Colonic mucosa (tissue), 4 donors: ENCODE measurements around the gene MOB3A. TPM values are rescaled to one million over a fixed set of nuclear protein-coding genes. Genes with fewer than 3 reads are reported as not detected.

Experiments used
- DNase-seq: peaks from one replicate; pipeline ENCODE4 v3.0.0-alpha.2; 2020
- H3K27ac ChIP-seq: fragments of 200-600 bp; one replicate; pipeline ENCODE4 v1.8.0; 2021
- H3K27me3 ChIP-seq: fragments of 200-600 bp; one replicate; pipeline ENCODE4 v1.8.0; 2021
- H3K36me3 ChIP-seq: fragments of 200-600 bp; one replicate; pipeline ENCODE4 v1.8.0; 2021
- H3K4me1 ChIP-seq: fragments of 200-600 bp; one replicate; pipeline ENCODE4 v1.8.0; 2021; ENCODE audit warnings: mild to moderate bottlenecking
- H3K4me3 ChIP-seq: fragments of 200-600 bp; one replicate; pipeline ENCODE4 v1.8.0; 2021
- H3K9ac ChIP-seq, 2 donors: one replicate each; pipeline ENCODE4 v1.7.0; 2013; ENCODE audit warnings: control low read depth in 2 of 2, low read depth in 2 of 2, low read length in 2 of 2
- H3K9me3 ChIP-seq: fragments of 200-600 bp; one replicate; pipeline ENCODE4 v1.8.0; 2021
- intact Hi-C: fragments of 100-400 bp; cut with DNase I; formaldehyde crosslinking; loops from one replicate; pipeline ENCODE4 v1.14.1; 2022
- total RNA-seq, 2 donors: library from RNA; stranded (reverse); fragmentation: NEBNext Ultra II Directional in 1 of 2; extraction: Animal tissue kit (Norgen Biotek cat#: 25700) in 1 of 2; gene quantifications; one replicate each; pipeline ENCODE4 v1.2.1, GENCODE V29; 2021
- TF ChIP-seq, protein P1 (sequence below): fragments of 200-600 bp; IDR thresholded peaks from one replicate; pipeline ENCODE4 v1.8.0; 2022; ENCODE audit warnings: antibody characterized with exemption, mild to moderate bottlenecking
- donor health status: healthy.
- donor health status: DM: no; HTN: no; CAD: no.
- donor health status: DM: no; HTN: no; CAD: no.

The MOB3A gene
- total RNA-seq, 2 donors from 2014 or later, result 40.0 to 40.5 TPM

DNA sequence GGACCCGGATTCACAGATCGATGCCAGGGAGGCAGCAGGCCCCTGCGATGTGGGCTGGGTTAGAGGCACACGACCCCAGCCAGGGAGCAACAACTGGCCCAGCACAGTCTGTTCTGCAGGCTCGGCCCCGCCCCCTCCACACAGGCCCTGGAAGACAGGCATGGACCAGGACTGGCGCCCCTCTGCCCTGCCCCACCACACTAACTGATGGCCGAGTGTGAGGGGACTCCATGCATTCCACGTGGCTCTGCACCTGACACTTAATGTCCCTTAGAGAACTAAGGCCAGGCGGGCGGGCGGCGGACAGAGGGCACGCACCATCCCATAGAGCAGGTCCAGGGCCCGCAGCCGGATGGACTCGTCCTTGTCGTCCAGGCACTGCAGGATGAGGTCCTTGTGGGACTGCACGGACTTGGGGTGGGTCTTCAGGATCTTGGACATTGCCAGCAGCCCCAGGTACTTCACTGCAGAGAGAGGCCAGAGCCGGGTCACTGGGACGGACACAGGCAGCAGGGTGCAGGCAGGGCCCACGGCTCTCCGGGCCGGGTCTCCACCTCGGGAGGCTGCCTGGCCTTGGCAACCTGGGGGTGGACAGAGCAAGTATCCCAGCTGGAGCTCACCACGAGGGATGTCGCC lies 25.4 kb upstream of the MOB3A start:
- Histone ChIP-seq H3K36me3 (peaks cover 53% of the 10 kb centered on the region), H3K9ac (no peak overlapping the region), H3K27ac (no peak overlapping the region), H3K9me3 (no peaks in the 10 kb centered on the region), H3K4me1 (no peaks in the 10 kb centered on the region), H3K4me3 (no peak overlapping the region), H3K27me3 (no peaks in the 10 kb centered on the region)
- DNase-seq, result no peak
- TF ChIP-seq, protein P1, sequence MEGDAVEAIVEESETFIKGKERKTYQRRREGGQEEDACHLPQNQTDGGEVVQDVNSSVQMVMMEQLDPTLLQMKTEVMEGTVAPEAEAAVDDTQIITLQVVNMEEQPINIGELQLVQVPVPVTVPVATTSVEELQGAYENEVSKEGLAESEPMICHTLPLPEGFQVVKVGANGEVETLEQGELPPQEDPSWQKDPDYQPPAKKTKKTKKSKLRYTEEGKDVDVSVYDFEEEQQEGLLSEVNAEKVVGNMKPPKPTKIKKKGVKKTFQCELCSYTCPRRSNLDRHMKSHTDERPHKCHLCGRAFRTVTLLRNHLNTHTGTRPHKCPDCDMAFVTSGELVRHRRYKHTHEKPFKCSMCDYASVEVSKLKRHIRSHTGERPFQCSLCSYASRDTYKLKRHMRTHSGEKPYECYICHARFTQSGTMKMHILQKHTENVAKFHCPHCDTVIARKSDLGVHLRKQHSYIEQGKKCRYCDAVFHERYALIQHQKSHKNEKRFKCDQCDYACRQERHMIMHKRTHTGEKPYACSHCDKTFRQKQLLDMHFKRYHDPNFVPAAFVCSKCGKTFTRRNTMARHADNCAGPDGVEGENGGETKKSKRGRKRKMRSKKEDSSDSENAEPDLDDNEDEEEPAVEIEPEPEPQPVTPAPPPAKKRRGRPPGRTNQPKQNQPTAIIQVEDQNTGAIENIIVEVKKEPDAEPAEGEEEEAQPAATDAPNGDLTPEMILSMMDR, result no peak
- intact Hi-C loops, result no loop called here

DNA sequence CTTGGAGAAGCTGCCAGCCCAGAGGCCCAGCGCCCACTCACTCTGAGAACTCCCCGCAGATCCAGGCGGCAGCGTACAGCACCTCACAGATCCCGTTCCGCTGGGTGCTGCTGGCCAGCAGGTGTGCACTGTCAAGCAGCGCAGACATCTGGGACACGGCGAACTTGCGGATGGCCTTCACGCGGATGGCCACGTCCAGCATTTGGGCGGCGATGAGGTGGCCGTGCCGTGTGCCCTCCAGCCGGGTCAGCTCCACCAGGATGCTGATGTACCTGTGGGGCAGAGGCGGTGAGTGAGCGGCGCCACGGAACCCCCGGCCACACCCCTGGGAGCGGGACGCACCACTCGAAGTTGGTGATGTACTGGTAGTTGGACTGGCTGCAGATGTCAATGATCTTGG lies 24.7 kb upstream of the MOB3A start:
- TF ChIP-seq, protein P1, result no peak
- Histone ChIP-seq H3K27me3 (no peaks in the 10 kb centered on the region), H3K27ac (no peak overlapping the region), H3K36me3 (peaks cover 59% of the 10 kb centered on the region), H3K9ac (no peak overlapping the region), H3K4me3 (no peak overlapping the region), H3K4me1 (no peaks in the 10 kb centered on the region), H3K9me3 (no peaks in the 10 kb centered on the region)
- intact Hi-C loops, result no loop called here
- no peak for DNase-seq

DNA sequence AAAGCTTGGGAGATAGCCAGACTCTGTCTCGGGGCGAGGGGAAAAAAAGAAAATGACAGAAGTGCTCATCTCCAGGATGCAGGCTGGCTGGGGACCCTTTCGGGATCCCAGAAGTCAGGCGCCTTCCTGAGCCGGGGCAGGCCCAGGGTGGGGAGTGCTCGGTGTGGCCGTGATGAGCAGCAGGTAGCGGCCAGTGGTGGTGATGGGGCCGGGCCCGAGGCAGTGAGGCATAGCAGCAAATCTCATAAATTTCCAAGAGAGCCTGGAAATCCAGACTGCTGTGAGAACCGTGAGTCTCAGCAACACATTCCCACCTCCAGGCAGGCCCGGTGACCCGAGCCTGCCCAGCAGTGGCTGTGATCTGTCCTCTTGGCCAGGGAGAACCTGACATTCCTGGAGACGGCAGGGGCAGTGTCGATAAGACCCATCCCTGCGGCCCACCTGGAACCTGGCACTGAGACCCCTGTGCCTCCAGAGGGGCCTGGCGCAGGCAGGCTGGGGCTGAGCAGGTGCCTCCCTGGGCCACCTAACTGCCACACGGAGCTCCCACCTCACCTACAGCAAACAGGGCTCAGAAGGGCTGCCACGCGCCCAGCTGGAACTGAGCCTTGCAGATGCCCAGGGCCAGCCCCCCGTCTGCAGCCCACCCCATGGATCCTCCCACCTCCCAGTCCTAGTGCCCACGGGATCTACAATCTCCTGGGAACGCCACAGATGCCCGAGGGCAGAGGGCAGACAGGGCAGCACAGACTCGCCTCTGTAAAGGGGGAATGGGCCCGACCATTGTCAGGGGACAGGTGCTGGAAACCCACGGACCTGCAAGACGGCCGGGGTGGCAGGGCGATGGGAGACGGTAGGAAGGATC lies 24.0 kb upstream of the MOB3A start:
- no peak overlapping the region for H3K9ac ChIP-seq
- H3K27ac ChIP-seq, result no peak overlapping the region
- TF ChIP-seq, protein P1, result no peak

DNA sequence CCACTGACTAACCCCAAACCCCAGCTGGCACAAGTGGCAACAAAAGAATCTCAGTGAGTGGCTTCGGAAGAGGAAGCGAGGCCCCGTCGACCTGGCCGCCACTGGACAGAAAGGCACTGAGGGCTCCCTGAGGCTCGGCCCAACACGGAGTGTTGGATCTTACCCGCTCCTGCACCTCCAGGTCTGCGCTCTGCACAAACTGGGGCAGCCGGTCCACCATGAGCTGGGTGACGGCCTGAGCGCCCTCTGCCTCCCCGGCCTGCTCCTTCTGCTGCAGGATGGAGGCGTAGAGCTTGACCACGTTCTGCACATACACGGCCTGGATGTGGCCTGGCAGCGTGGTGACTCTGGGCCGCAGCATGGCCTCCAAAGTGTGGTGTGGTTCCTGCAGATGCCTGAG lies 22.3 kb upstream of the MOB3A start:
- Histone ChIP-seq H3K27me3 (no peaks in the 10 kb centered on the region), H3K9me3 (no peaks in the 10 kb centered on the region), H3K27ac (no peak overlapping the region), H3K36me3 (peaks cover 65% of the 10 kb centered on the region), H3K9ac (no peak overlapping the region), H3K4me1 (no peaks in the 10 kb centered on the region), H3K4me3 (no peak overlapping the region)
- DNase-seq, result no peak
- intact Hi-C loops, result no loop called here
- TF ChIP-seq, protein P1, result no peak

More for the DNA sequence above, 24.0 kb upstream of the MOB3A start:
- intact Hi-C loops, result no loop called here
- Histone ChIP-seq H3K4me3 (no peak overlapping the region), H3K36me3 (peaks cover 63% of the 10 kb centered on the region), H3K27me3 (no peaks in the 10 kb centered on the region), H3K4me1 (no peaks in the 10 kb centered on the region), H3K9me3 (no peaks in the 10 kb centered on the region)
- DNase-seq, result no peak

DNA sequence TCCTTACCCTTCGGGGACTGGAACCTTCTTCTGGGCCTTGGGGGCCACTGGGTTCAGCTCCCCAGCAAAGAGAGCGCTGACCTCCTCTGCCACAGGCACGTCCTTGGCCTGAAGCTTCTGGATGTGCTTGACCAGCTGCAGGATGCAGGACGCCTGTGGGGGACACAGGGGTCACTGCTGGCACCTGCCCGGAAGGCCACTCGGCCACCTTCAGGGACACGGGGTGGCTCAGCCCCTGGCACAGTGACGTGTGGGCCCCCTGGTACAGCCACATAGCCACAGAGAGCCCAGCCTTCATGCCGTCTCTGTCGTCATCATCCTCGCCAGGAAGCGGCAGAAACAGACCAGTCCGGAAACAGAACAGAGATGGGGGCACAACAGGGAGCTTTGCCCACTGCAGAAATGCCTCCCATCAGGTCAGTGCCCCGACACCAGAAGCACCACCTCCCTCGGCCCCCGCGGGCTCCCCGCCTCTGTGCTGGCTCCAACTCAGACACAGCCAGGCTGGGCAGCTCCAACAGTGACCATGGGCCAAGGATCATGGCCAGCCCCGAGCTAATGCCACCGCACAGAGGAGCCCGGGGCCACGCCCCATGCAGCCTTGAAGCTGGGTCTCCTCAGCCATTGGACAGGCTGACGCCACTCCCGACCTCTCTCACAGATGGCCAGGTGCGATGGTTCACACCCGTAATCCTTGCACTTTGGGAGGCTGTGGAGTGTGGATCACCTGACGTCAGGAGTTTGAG lies 21.3 kb upstream of the MOB3A start:
- TF ChIP-seq, protein P1, result no peak
- no peak overlapping the region for H3K4me3 ChIP-seq

More for the DNA sequence above, 21.3 kb upstream of the MOB3A start:
- Histone ChIP-seq H3K9me3 (no peaks in the 10 kb centered on the region), H3K27me3 (no peaks in the 10 kb centered on the region), H3K9ac (no peak overlapping the region), H3K27ac (no peak overlapping the region), H3K4me1 (no peaks in the 10 kb centered on the region), H3K36me3 (peaks cover 54% of the 10 kb centered on the region)
- intact Hi-C loops, result no loop called here
- no peak for DNase-seq
